Measurements from ENCODE around the gene KRT23. TPM values are rescaled to one million over a fixed set of nuclear protein-coding genes. Genes with fewer than 3 reads are reported as not detected.
A peak's percentile ranks its signal among the peaks of the same experiment; 100 is the strongest.

Gene KRT23
- total and polyA plus RNA-seq, 2 of the 13 experiments (the other 11 are each of a cell fraction or from before 2014, with no cell fraction given), result 24.7 to 51.1 TPM

DNA sequence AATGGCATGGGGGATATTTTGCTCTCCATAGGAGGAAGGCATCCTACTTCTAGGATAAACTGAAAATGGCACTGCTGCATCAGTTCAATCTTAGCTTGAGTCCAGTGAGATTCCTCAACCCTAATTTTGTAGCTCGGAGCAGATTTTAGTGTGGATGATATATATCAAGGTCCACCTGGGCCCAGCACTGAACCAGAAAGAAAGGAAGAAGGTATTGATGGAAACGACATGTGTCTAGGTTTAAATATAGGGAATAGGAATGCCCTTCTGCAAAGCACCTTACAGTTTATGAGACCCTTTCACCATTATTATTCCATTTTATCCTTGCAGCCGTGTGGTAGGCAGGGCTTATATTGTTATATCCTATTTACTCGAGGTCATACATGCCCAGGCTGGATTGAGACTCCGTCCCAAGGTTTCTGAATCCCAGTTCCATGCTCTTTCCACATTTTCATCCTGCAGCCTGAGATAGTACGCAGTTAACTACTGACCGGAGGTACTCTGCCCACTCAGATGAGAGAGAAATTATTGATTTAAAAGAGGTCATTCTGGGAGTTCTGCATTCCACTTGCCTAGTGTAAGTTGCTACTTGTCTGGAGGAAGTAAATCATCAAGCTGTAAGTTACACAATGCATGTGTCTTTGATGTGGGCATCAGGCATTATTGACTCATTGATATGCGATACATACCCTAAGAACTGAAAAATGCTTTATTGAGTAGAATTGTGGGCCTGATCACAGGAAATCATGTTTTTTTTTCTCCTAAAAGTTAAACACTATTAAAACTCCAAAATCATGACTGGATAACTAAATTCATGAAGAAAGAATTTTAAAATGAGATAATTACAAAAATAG is 19.2 kb upstream of the KRT23 start:
- TSS peak; percentile 98 for BruUV-seq (replicated peaks)
- no peaks in the 10 kb centered on the region for H4K20me1 ChIP-seq (ENCODE audit: insufficient read depth, low read length)
- H3K4me2 ChIP-seq (ENCODE audit: low read depth, low read length), result peak overlapping the region; percentile 61
- no peak overlapping the region for H2AFZ ChIP-seq (ENCODE audit: low read length)
- H3K4me3 ChIP-seq (replicated peaks in 1 of 3; ENCODE audit: insufficient read depth in 1 of 3, low read depth in 2 of 3, low read length in 3 of 3), result peak overlapping the region in 1 of 3 experiments; percentile 15; a peak in 1 of 6 replicates
- in situ Hi-C loops (cut with HindIII; ENCODE audit: extremely low pct_ligation_motif_present, low pct_unique_long_range_greater_than_20kb), result loop anchor here (10.0 kb wide), 1 partner anchor 98 kb away; the partner anchor contains the start of gene KRTAP2-2
- no peaks in the 10 kb centered on the region for H3K79me2 ChIP-seq (ENCODE audit: insufficient read depth, low read length)
- intact Hi-C loops (cut with micrococcal nuclease; ENCODE audit: unreplicated experiment), result loop anchor here (1.0 to 2.0 kb wide), 3 partner anchors 20 to 53 kb away; partner anchors contain the start of genes KRT23 and KRTAP3-1
- CTCF ChIA-PET (ENCODE audit: low intra/inter-chr PET ratio, low total read pairs), result no interaction called here
- H3K9me3 ChIP-seq (ENCODE audit: low read length), result no peaks in the 10 kb centered on the region
- FAIRE-seq (peak; percentile 96), ATAC-seq (peak; percentile 99), DNase-seq (ENCODE audit: low spot score) (peak; percentile 100)
- H3K4me1 ChIP-seq (ENCODE audit: insufficient read depth, low read length), result peaks cover 91% of the 10 kb centered on the region
- H3K27me3 ChIP-seq (ENCODE audit: control insufficient read depth in 1 of 2, insufficient read depth in 2 of 2, low read length in 2 of 2), result no peaks in the 10 kb centered on the region
- POLR2A ChIA-PET, result interaction anchor here (0.7 to 3.7 kb wide), 15 partner anchors 8 to 732 kb away, joined by 3 to 18 read pairs (median 9); partner anchors contain the start of genes EIF1, KRT23 and KRTAP3-1
- WGBS (ENCODE audit: low lambda C conversion rate), result 8% methylated on average over 8 of the region's 8 CpGs
- peak overlapping the region; percentile 90 for H3K27ac ChIP-seq (ENCODE audit: extremely low read length, insufficient read depth, low read length)
- H3K36me3 ChIP-seq (replicated peaks in 1 of 2; ENCODE audit: control insufficient read depth in 1 of 2, insufficient read depth in 2 of 2, low read length in 2 of 2), result no peaks in the 10 kb centered on the region
- peak overlapping the region; percentile 70 for H3K9ac ChIP-seq (ENCODE audit: insufficient read depth, low read depth, low read length)
- TF ChIP-seq ZNF124 (CRISPR knock-in tag; IDR thresholded peaks at IDR 0.05) (peak; percentile 88), MEF2D (CRISPR knock-in tag; IDR thresholded peaks at IDR 0.05) (peak; percentile 96), ZNF607 (CRISPR knock-in tag; IDR thresholded peaks at IDR 0.05; ENCODE audit: borderline replicate concordance) (peak; percentile 48; the same call in 1 of the 2 replicates), ZNF558 (CRISPR knock-in tag; IDR thresholded peaks at IDR 0.05; ENCODE audit: borderline replicate concordance) (no peak), PAX8 (CRISPR knock-in tag; IDR thresholded peaks at IDR 0.05; ENCODE audit: borderline replicate concordance) (no peak; the same call in 1 of the 2 replicates), ZNF260 (CRISPR knock-in tag; IDR thresholded peaks at IDR 0.05; ENCODE audit: borderline replicate concordance, low read depth) (no peak), ZNF788 (CRISPR knock-in tag; IDR thresholded peaks at IDR 0.05; ENCODE audit: borderline replicate concordance) (0 out of 2 replicates have a peak, but pooled peaks have one; percentile 81), ZNF101 (CRISPR knock-in tag; IDR thresholded peaks at IDR 0.05; ENCODE audit: borderline replicate concordance, low read depth) (0 out of 2 replicates have a peak, but pooled peaks have one; percentile 54), ATF1 (CRISPR knock-in tag; IDR thresholded peaks at IDR 0.05) (peak; percentile 83; the same call in 1 of the 2 replicates), ZNF512B (CRISPR knock-in tag; IDR thresholded peaks at IDR 0.05; ENCODE audit: borderline replicate concordance) (0 out of 2 replicates have a peak, but pooled peaks have one; percentile 57), KLF12 (CRISPR knock-in tag; IDR thresholded peaks at IDR 0.05; ENCODE audit: borderline replicate concordance) (0 out of 2 replicates have a peak, but pooled peaks have one; percentile 20), GATAD2A (CRISPR knock-in tag; IDR thresholded peaks at IDR 0.05) (peak; percentile 100), ZNF790 (CRISPR knock-in tag; IDR thresholded peaks at IDR 0.05; ENCODE audit: borderline replicate concordance) (no peak)
- TF ChIP-seq, protein P1, sequence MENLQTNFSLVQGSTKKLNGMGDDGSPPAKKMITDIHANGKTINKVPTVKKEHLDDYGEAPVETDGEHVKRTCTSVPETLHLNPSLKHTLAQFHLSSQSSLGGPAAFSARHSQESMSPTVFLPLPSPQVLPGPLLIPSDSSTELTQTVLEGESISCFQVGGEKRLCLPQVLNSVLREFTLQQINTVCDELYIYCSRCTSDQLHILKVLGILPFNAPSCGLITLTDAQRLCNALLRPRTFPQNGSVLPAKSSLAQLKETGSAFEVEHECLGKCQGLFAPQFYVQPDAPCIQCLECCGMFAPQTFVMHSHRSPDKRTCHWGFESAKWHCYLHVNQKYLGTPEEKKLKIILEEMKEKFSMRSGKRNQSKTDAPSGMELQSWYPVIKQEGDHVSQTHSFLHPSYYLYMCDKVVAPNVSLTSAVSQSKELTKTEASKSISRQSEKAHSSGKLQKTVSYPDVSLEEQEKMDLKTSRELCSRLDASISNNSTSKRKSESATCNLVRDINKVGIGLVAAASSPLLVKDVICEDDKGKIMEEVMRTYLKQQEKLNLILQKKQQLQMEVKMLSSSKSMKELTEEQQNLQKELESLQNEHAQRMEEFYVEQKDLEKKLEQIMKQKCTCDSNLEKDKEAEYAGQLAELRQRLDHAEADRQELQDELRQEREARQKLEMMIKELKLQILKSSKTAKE (CRISPR knock-in tag; IDR thresholded peaks at IDR 0.05; ENCODE audit: borderline replicate concordance), result peak; percentile 96
